Breast epithelium (tissue), 3 donors: ENCODE measurements around the gene BBS9.

Source experiments
- CTCF ChIP-seq, 3 donors: fragments of 450-650 bp; IDR thresholded peaks; one replicate each; pipeline ENCODE4 v1.5.1; 2016 to 2017; ENCODE audit warnings: antibody characterized with exemption in 3 of 3, mild to moderate bottlenecking in 3 of 3, moderate library complexity in 3 of 3
- POLR2A ChIP-seq: fragments of 450-650 bp; IDR thresholded peaks from one replicate; pipeline ENCODE4 v1.6.1; 2016; ENCODE audit warnings: antibody characterized with exemption, mild to moderate bottlenecking, moderate library complexity
- POLR2AphosphoS5 ChIP-seq, 3 donors: sonication (generic); formaldehyde crosslinking; IDR thresholded peaks; one replicate each; pipeline ENCODE4 v1.6.1; 2017; ENCODE audit warnings: antibody characterized with exemption in 3 of 3

GRCh38 chr7:33111614-33112013 is 17.8 kb upstream of the BBS9 start:
- TF ChIP-seq CTCF (IDR thresholded peaks at IDR 0.05) (no peak), POLR2A (no peak), POLR2AphosphoS5 (IDR thresholded peaks at IDR 0.05) (no peak)
